Panc1 (cell line): ENCODE results near the gene ARHGAP31. TPM values are rescaled to one million over a fixed set of nuclear protein-coding genes. Genes with fewer than 3 reads are reported as not detected.

Source experiments
- ATAC-seq: fragments of 200-7000 bp; cut with Tn5 transposase; 2 replicates; pipeline ENCODE4 v1.9.1; 2020; ENCODE audit warnings: mild to moderate bottlenecking, moderate library complexity
- BruUV-seq: library from RNA; stranded (reverse); fragments of 400-500 nt; replicated peaks from 2 replicates; lab custom pipeline; 2021; lab: Mats Ljungman, UMichigan
- CTCF ChIA-PET: fragments of 300-600 bp; sonication (Branson Sonifier 250); formaldehyde crosslinking; loops from one replicate; lab custom pipeline; 2022; ENCODE audit warnings: antibody characterized with exemption; lab: Charles Lee
- POLR2A ChIA-PET: fragments of 300-600 bp; sonication (Branson Sonifier 250); formaldehyde crosslinking; loops from one replicate; lab custom pipeline; 2022; ENCODE audit warnings: antibody characterized with exemption; lab: Charles Lee
- DNase-seq: peaks from one replicate; pipeline ENCODE4 v3.0.0-alpha.2; 2010; ENCODE audit warnings: low read depth, low spot score
- H3K27ac ChIP-seq: 2 replicates; pipeline ENCODE4 v1.5.1; 2011; ENCODE audit warnings: mild to moderate bottlenecking, low read length, inconsistent platforms
- H3K27me3 ChIP-seq: fragments of 200-500 bp; sonication (Bioruptor generic); 2 replicates; pipeline ENCODE4 v1.6.0; 2014; ENCODE audit warnings: low read length, inconsistent platforms; ENCODE audit not compliant: control insufficient read depth, insufficient read depth
- H3K36me3 ChIP-seq: fragments of 200-500 bp; sonication (Bioruptor generic); 2 replicates; pipeline ENCODE4 v1.5.1; 2014; ENCODE audit warnings: inconsistent platforms, mild to moderate bottlenecking, low read length, moderate library complexity; ENCODE audit not compliant: control insufficient read depth, insufficient read depth
- H3K4me1 ChIP-seq: 2 replicates; pipeline ENCODE4 v1.5.1; 2011; ENCODE audit warnings: inconsistent platforms, mild to moderate bottlenecking, low read length, moderate library complexity; ENCODE audit not compliant: control insufficient read depth, insufficient read depth
- H3K4me3 ChIP-seq, 2 experiments: 2 replicates each; pipeline ENCODE4 v1.5.1; 2011 to 2012; ENCODE audit warnings: low read depth in 2 of 2, low read length in 2 of 2, mild to moderate bottlenecking in 2 of 2, inconsistent platforms in 1 of 2, moderate library complexity in 1 of 2
- H3K9me3 ChIP-seq: fragments of 200-500 bp; sonication (Bioruptor generic); 2 replicates; pipeline ENCODE4 v1.5.1; 2014; ENCODE audit warnings: low read depth, mild to moderate bottlenecking, inconsistent platforms, low read length, moderate library complexity; ENCODE audit not compliant: control insufficient read depth, insufficient read depth
- POLR2AphosphoS5 ChIP-seq: IDR thresholded peaks from 2 replicates; pipeline ENCODE4 v1.6.1; 2012; ENCODE audit warnings: mild to moderate bottlenecking, low read depth, low read length, moderate library complexity
- SIN3A ChIP-seq: IDR thresholded peaks from 2 replicates; pipeline ENCODE4 v1.6.1; 2012; ENCODE audit warnings: low read depth, mild to moderate bottlenecking, low read length, moderate library complexity, borderline replicate concordance; ENCODE audit not compliant: insufficient read depth
- TCF7L2 ChIP-seq: IDR thresholded peaks from 2 replicates; pipeline ENCODE4 v1.6.1; 2011; ENCODE audit warnings: mild to moderate bottlenecking, low read depth, low read length, inconsistent platforms
- in situ Hi-C: cut with HindIII; loops from 2 replicates; pipeline ENCODE4 v1.10.0; 2016; ENCODE audit warnings: low sequenced_read_pairs, low pct_unique_long_range_greater_than_20kb
- intact Hi-C: fragments of 100-400 bp; cut with micrococcal nuclease; formaldehyde crosslinking; loops from one replicate; pipeline ENCODE4 v1.10.0; 2022; ENCODE audit not compliant: unreplicated experiment
- total RNA-seq: library from RNA; stranded (reverse); gene quantifications from one replicate; pipeline ENCODE4 v1.2.1, GENCODE V29; 2021; ENCODE audit not compliant: unreplicated experiment
- TF ChIP-seq, protein P1 (sequence below): fragments of 450-650 bp; IDR thresholded peaks from 2 replicates; pipeline ENCODE4 v1.5.1; 2017; ENCODE audit warnings: mild to moderate bottlenecking
- TF ChIP-seq, protein P2 (sequence below), 2 experiments: IDR thresholded peaks; 2 replicates each; pipeline ENCODE4 v1.6.1; 2011 to 2012; ENCODE audit warnings: low read depth in 2 of 2, control low read depth in 1 of 2, low read length in 1 of 2, mild to moderate bottlenecking in 1 of 2, moderate library complexity in 1 of 2; ENCODE audit not compliant: insufficient read depth in 1 of 2

ARHGAP31 gene
- total RNA-seq, 1 experiment from 2014 or later: 7.6 TPM

- no peak overlapping the region for H3K4me3 ChIP-seq
- CTCF ChIA-PET: no interaction called here
- TF ChIP-seq SIN3A: no peak
Observed at GRCh38 chr3:119297169-119297568, 3.0 kb downstream of the ARHGAP31 start.

DNA sequence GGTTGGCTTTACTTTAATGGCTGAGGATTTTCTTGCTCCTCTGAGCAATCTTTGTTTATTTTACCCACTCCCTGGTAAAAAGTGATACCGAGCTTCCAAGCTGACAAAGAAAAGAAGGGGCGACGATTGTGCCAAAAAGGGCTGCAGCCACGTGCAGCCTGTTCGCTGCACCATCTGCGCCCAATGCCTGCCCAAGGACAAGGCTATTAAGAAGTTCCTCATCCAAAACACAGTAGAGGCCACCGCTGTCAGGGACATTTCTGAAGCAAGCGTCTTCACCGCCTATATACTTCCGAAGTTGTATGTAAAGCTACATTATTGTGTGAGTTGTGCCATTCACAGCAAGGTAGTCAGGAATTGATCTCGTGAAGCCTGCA is 4.4 kb downstream of the ARHGAP31 start:
- Histone ChIP-seq H3K36me3 (no peaks in the 10 kb centered on the region), H3K4me3 (no peak overlapping the region), H3K9me3 (no peaks in the 10 kb centered on the region), H3K4me1 (peaks cover 15% of the 10 kb centered on the region), H3K27ac (no peak overlapping the region), H3K27me3 (no peaks in the 10 kb centered on the region)
- intact Hi-C loops (no loop called here), in situ Hi-C loops (no loop called here)
- DNase-seq (no peak), ATAC-seq (no peak)
- POLR2A ChIA-PET: no interaction called here
- BruUV-seq: no TSS peak
- CTCF ChIA-PET: no interaction called here
- no peak for TF ChIP-seq POLR2AphosphoS5
- TF ChIP-seq, protein P1, sequence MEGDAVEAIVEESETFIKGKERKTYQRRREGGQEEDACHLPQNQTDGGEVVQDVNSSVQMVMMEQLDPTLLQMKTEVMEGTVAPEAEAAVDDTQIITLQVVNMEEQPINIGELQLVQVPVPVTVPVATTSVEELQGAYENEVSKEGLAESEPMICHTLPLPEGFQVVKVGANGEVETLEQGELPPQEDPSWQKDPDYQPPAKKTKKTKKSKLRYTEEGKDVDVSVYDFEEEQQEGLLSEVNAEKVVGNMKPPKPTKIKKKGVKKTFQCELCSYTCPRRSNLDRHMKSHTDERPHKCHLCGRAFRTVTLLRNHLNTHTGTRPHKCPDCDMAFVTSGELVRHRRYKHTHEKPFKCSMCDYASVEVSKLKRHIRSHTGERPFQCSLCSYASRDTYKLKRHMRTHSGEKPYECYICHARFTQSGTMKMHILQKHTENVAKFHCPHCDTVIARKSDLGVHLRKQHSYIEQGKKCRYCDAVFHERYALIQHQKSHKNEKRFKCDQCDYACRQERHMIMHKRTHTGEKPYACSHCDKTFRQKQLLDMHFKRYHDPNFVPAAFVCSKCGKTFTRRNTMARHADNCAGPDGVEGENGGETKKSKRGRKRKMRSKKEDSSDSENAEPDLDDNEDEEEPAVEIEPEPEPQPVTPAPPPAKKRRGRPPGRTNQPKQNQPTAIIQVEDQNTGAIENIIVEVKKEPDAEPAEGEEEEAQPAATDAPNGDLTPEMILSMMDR: no peak
- no peak for TF ChIP-seq TCF7L2
- TF ChIP-seq SIN3A: no peak
- TF ChIP-seq, protein P2, sequence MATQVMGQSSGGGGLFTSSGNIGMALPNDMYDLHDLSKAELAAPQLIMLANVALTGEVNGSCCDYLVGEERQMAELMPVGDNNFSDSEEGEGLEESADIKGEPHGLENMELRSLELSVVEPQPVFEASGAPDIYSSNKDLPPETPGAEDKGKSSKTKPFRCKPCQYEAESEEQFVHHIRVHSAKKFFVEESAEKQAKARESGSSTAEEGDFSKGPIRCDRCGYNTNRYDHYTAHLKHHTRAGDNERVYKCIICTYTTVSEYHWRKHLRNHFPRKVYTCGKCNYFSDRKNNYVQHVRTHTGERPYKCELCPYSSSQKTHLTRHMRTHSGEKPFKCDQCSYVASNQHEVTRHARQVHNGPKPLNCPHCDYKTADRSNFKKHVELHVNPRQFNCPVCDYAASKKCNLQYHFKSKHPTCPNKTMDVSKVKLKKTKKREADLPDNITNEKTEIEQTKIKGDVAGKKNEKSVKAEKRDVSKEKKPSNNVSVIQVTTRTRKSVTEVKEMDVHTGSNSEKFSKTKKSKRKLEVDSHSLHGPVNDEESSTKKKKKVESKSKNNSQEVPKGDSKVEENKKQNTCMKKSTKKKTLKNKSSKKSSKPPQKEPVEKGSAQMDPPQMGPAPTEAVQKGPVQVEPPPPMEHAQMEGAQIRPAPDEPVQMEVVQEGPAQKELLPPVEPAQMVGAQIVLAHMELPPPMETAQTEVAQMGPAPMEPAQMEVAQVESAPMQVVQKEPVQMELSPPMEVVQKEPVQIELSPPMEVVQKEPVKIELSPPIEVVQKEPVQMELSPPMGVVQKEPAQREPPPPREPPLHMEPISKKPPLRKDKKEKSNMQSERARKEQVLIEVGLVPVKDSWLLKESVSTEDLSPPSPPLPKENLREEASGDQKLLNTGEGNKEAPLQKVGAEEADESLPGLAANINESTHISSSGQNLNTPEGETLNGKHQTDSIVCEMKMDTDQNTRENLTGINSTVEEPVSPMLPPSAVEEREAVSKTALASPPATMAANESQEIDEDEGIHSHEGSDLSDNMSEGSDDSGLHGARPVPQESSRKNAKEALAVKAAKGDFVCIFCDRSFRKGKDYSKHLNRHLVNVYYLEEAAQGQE (IDR thresholded peaks at IDR 0.05; ENCODE audit: insufficient read depth in 1 of 2, low read depth in 2 of 2, low read length in 1 of 2): no peak

More at GRCh38 chr3:119297169-119297568, 3.0 kb downstream of the ARHGAP31 start:
- ATAC-seq (no peak), DNase-seq (no peak)
- intact Hi-C loops: no loop called here
- no peak overlapping the region for H3K27ac ChIP-seq
- in situ Hi-C loops: no loop called here
- H3K9me3 ChIP-seq: no peaks in the 10 kb centered on the region
- no TSS peak for BruUV-seq
- no peaks in the 10 kb centered on the region for H3K27me3 ChIP-seq
- H3K36me3 ChIP-seq: no peaks in the 10 kb centered on the region
- peaks cover 21% of the 10 kb centered on the region for H3K4me1 ChIP-seq
- POLR2A ChIA-PET: no interaction called here

GRCh38 chr3:119300991-119301391 is 6.8 kb downstream of the ARHGAP31 start:
- BruUV-seq: no TSS peak
- in situ Hi-C loops: no loop called here
- Histone ChIP-seq H3K4me3 (no peak overlapping the region), H3K4me1 (peaks cover 10% of the 10 kb centered on the region), H3K9me3 (no peaks in the 10 kb centered on the region), H3K36me3 (no peaks in the 10 kb centered on the region), H3K27me3 (no peaks in the 10 kb centered on the region), H3K27ac (no peak overlapping the region)
- intact Hi-C loops: no loop called here
- ChIA-PET POLR2A (no interaction called here), CTCF (no interaction called here)
- TF ChIP-seq, protein P2 (IDR thresholded peaks at IDR 0.05; ENCODE audit: insufficient read depth in 1 of 2, low read depth in 2 of 2, low read length in 1 of 2): no peak
- TF ChIP-seq TCF7L2 (no peak), POLR2AphosphoS5 (no peak), SIN3A (no peak)
- no peak for DNase-seq
- no peak for ATAC-seq
